OCI-LY1 (cell line): ENCODE results near the gene EYA2.

Source experiments
- CTCF ChIP-seq: fragments of 200-600 bp; sonication (generic), shearing (Covaris generic); IDR thresholded peaks from 2 replicates; pipeline ENCODE4 v1.5.1; 2017; ENCODE audit warnings: mild to moderate bottlenecking, antibody characterized with exemption, low read length, moderate library complexity, mixed read lengths
- EZH2 ChIP-seq: fragments of 200-600 bp; sonication (generic), shearing (Covaris generic); IDR thresholded peaks from 2 replicates; pipeline ENCODE4 v1.8.0; 2017; ENCODE audit warnings: borderline replicate concordance, mixed run types, mild to moderate bottlenecking, antibody characterized with exemption, low read length, moderate library complexity, mixed read lengths

DNA sequence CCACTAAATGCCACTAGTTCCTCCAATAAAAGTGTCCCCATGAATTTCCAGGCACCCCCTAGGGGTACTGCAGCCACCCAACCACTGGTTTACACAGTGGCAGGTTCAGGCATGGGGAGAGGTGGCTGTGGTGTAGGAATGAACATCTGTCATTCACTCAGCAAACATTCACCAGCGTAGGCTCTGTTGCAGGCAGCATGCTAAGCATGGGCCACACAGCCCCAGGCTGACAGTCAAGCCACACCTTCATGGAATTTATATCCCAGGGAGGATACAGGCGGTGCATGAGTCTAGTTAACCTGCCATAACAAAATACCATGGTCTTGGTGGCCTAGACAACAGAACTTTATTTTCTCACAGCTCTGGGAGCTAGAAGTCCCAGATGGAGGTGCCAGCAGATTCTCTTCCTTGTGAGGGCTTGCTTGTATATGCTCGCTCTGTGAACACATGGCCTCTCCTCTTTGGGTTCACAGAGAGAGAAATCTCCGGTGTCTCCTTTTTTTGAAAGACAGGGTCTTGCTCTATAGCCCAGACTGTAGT is 135.7 kb downstream of the EYA2 start:
- TF ChIP-seq CTCF, result no peak
- TF ChIP-seq EZH2, result no peak
